Measurements from ENCODE around the gene PPEF1.
"Not testable (repeated sequence)": the region's sequence is repeated elsewhere in the genome, so short reads cannot be mapped to it uniquely, and the experiment has no call there.

PPEF1 gene

GRCh38 chrX:18725310-18725943 is 18.0 kb downstream of the PPEF1 start:
- TF ChIP-seq CTCF (IDR thresholded peaks at IDR 0.05; ENCODE audit: insufficient read depth, missing control alignments): no peak
- no peak for DNase-seq (ENCODE audit: insufficient read length, low spot score)
- FAIRE-seq: no peak

- FAIRE-seq (no peak), DNase-seq (ENCODE audit: insufficient read length, low spot score) (no peak)
- no peak for TF ChIP-seq CTCF (IDR thresholded peaks at IDR 0.05; ENCODE audit: insufficient read depth, missing control alignments)
Measured at GRCh38 chrX:18733287-18733686, 25.8 kb downstream of the PPEF1 start.

DNA sequence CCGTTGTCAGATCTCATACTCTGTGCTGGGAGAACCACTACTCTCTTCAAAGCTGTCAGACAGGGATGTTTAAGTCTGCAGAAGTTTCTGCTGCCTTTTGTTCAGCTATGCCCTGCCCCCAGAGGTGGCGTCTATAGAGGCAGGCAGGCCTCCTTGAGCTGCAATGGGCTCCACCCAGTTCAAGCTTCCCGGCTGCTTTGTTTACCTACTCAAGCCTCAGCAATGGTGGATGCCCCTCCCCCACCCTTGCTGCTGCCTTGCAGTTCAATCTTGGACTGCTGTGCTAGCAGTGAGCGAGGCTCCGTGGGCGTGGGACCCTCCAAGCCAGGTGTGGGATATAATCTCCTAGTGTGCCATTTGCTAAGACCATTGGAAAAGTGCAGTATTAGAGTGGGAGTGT is 32.2 kb downstream of the PPEF1 start:
- not testable (repeated sequence) for DNase-seq (ENCODE audit: insufficient read length, low spot score); FAIRE-seq

- DNase-seq (ENCODE audit: insufficient read length, low spot score) (no peak), FAIRE-seq (no peak)
- TF ChIP-seq CTCF (IDR thresholded peaks at IDR 0.05; ENCODE audit: insufficient read depth, missing control alignments): no peak
Measured at GRCh38 chrX:18748499-18748898, 41.1 kb downstream of the PPEF1 start.

DNA sequence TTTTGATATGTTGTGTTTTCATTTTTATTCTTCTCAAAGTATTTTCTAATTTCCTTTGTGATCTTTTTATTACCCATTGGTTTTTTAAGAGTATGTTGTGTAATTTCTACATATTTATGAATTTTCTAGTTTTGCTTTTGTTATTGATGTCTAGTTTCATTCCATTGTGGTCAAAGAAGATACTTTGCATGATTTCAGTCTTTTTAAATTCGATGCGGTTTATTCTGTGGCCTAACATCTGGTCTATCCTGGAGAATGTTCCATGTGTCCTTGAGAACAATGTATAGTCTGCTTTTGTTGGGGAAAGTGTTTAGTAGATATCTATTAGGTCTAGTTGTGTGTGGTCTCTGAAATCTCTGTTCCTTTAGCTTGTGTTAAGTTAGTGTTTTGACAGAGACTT is 46.2 kb downstream of the PPEF1 start:
- no peak for TF ChIP-seq CTCF (IDR thresholded peaks at IDR 0.05; ENCODE audit: insufficient read depth, missing control alignments)
- DNase-seq (ENCODE audit: insufficient read length, low spot score) (no peak), FAIRE-seq (peak; percentile 71)

DNA sequence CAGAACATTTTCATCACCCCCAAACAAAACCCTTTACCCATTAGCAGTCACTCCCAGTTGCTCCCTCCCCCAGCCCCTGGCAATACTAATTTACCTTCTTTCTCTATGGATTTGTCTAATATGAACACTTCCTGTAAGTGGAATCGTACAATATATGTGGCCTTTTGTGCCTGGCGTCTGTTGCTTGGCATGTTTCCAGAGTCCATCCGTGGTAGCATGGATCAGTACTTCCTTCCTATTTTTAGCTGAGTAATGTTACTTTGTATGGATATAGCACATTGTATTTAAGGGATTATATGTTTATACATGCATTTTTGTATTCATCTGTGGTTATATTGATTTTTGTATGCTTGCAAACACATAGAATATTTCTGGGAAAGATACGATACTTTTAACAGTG is 48.2 kb downstream of the PPEF1 start:
- DNase-seq (ENCODE audit: insufficient read length, low spot score): no peak
- TF ChIP-seq CTCF (IDR thresholded peaks at IDR 0.05; ENCODE audit: insufficient read depth, missing control alignments): no peak
- FAIRE-seq: no peak

DNA sequence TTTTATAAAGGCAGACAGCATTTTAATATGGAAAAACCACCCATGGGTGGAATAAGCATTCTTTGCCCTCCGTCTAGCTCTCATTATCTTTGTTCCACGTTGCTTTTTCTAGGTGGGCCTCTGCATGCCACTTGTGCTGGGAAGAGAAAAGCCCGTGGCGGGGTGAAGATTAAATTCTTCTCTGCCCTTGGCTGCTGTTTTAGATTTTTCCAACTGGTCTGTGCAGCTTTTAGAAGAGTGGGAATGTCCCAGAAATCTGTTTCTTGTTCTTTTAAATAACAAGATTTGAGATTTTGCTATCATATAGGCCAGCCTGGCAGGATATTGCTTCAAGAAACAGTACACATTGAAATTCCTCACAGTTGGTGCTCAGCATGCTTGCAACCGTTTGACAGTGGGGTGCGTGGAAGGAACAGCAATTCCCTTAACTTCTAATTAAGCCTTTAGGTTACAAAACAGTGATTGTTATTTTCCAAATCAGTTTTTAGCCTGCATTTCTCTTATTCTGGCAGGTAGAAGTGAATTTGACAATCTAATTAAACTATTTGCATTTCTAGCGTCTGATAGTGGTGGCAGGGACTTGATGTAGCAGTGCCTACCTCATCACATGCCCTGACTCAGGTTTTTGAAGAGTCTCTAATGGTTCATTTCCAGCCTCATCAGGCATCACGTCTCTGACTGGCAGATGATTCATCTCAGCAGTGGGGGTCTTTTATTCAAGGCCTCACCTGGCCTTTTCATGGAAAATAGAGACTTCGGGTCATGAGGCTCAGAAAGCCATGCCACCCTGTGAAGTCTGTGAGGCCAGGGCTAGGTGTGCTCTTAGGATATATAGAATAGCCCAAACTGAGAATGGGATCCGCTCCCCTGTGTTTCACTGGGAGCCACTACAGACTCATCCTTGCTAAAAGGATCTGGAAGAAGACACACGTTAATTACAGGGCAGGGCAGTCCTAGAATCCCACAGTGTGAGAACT is 50.8 kb downstream of the PPEF1 start:
- FAIRE-seq (no peak), DNase-seq (ENCODE audit: insufficient read length, low spot score) (no peak)

More for the DNA sequence above, 50.8 kb downstream of the PPEF1 start:
- no peak for TF ChIP-seq CTCF (IDR thresholded peaks at IDR 0.05; ENCODE audit: insufficient read depth, missing control alignments)

Measured in D721Med (cell line).